Epithelial cell of proximal tubule (primary cell): ENCODE data around the gene FBLN2. TPM values are rescaled to one million over a fixed set of nuclear protein-coding genes. Genes with fewer than 3 reads are reported as not detected.

Experiments used
- DNase-seq: peaks from one replicate; pipeline ENCODE4 v3.0.0-alpha.2; 2011; ENCODE audit warnings: low read depth
- H3K4me3 ChIP-seq: 2 replicates; pipeline ENCODE4 v1.5.1; 2011; ENCODE audit warnings: low read depth, mild to moderate bottlenecking, low read length
- CTCF ChIP-seq: conservative IDR thresholded peaks from 2 replicates; pipeline ENCODE4 v1.5.1; 2012; ENCODE audit warnings: low read depth, mild to moderate bottlenecking, low read length
- total RNA-seq: library from RNA; depleted of rRNA; stranded (reverse); fragments of >200 nt; gene quantifications from 2 replicates; pipeline ENCODE4 v1.2.3, GENCODE V29; 2015

FBLN2 gene
- total RNA-seq, 1 donor from 2014 or later: 1.1 TPM

DNA sequence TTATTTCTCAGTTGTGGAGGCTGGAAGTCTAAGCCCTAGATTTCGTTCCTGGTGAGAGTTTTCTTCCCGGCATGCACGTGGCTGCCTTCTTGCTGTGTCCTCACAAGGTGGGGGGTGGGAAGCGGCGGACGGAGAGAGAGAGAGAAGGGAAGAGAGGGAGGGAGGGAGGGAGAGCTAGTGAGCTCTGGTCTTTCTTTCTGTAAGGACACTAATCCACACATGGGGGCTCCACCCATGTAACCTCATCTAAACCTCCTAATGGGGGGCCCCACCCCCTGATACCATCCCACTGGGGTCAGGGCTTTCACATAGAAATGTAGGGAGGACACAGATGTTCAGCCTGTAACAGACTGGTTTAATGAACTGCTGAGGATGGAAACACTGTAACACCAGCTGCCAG, 7.3 kb downstream of the FBLN2 start:
- no peak overlapping the region for H3K4me3 ChIP-seq
- no peak for DNase-seq
- no peak for TF ChIP-seq CTCF

GRCh38 chr3:13556917-13557316, 8.0 kb downstream of the FBLN2 start:
- no peak for DNase-seq
- TF ChIP-seq CTCF: no peak
- no peak overlapping the region for H3K4me3 ChIP-seq

DNA sequence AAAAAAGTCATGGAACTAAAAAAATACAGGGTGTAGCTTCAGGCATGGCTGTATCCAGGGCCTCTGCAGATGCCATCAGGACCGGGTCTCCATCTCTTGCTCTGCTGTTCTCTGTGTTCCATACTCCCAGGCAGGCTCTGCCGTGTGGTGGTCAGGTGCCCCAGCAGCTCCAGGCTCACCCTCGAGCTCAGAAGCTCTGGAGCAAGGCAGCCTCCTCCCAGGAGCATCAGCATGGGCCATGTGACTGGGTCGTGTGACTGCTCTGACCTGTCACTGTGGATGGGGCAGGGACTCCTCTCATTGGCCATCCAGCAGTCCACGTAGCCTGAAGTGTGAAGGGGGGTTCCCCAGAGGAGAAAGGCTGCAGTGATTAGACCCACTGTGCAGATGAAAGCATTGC, 8.5 kb downstream of the FBLN2 start:
- TF ChIP-seq CTCF: no peak
- no peak overlapping the region for H3K4me3 ChIP-seq
- no peak for DNase-seq

DNA sequence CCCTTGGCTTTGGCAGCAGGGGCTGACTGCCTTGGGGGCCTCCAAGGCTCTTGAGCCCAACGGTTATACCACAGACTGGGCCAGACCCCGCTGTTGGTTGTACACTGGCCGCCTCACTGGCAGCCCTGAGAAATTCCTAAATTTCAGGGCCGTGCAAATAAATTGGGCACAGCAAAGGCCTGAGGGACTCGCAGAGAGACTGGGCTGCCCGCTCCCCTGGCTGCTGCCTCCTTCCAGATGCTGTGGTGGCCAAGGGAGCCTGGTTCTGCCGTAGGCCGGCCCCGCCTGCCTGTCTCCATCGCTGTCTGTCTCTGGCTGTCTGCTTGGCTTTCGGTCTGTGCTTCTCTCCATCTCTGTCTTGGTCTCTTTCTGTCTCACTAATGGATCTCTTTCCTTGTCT, 9.0 kb downstream of the FBLN2 start:
- no peak for TF ChIP-seq CTCF
- no peak overlapping the region for H3K4me3 ChIP-seq
- no peak for DNase-seq

DNA sequence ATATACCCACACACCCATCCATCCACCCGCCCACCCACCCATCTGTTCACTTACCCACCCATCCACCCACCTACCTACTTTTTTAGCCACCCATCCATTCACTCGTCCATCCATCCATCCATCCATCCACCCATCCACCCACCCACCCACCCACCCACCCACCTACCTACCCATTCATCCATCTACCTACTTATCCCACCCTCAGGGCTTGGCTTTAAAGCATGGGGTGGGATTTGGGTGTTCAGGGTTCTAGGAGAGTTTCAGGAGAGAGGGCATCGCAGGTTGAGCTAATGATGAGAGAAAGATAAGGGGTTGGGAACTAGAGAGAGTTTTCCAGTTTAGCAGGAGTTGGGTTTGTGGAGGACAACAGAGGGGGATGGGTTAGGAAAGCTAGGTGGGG, 9.7 kb downstream of the FBLN2 start:
- TF ChIP-seq CTCF: no peak
- DNase-seq: no peak
- H3K4me3 ChIP-seq: no peak overlapping the region

GRCh38 chr3:13559764-13560525, 11.0 kb downstream of the FBLN2 start:
- no peak for DNase-seq
- no peak for TF ChIP-seq CTCF

GRCh38 chr3:13561376-13561775, 12.5 kb downstream of the FBLN2 start:
- no peak overlapping the region for H3K4me3 ChIP-seq
- TF ChIP-seq CTCF: no peak

More at GRCh38 chr3:13559764-13560525, 11.0 kb downstream of the FBLN2 start:
- no peak overlapping the region for H3K4me3 ChIP-seq

More at GRCh38 chr3:13561376-13561775, 12.5 kb downstream of the FBLN2 start:
- no peak for DNase-seq
